Bronchial smooth muscle cell (primary cell): ENCODE results near the gene TUBB2A. TPM values are rescaled to one million over a fixed set of nuclear protein-coding genes. Genes with fewer than 3 reads are reported as not detected.

Experiments used
- total RNA-seq: library from RNA; depleted of rRNA; stranded (reverse); fragments of >200 nt; gene quantifications from 2 replicates; pipeline ENCODE4 v1.2.1, GENCODE V29; 2014

The TUBB2A gene
- total RNA-seq = 27.7 and 44.1 TPM in 2 replicates

GRCh38 chr6:3157131-3157933 is at the start of gene TUBB2A:
Gene TUBB2A, minus strand, starts transcription at chr6:3157544. Its CDS starts 81 bp downstream, at chr6:3157463.

GRCh38 chr6:3118353-3119039 is 38.8 kb downstream of the TUBB2A start, which contains the start of gene BPHL:
Gene BPHL, plus strand, starts transcription at chr6:3118711. Its CDS starts 30 bp downstream, at chr6:3118741.

Other genes starting within 250 kb of the TUBB2A start
- gene SERPINB6, start 186.0 kb downstream of the TUBB2A start, total RNA-seq = 91.7 and 128 TPM in 2 replicates
- gene NQO2, start 157.7 kb downstream of the TUBB2A start, total RNA-seq = 20.5 and 23.6 TPM in 2 replicates
- gene RIPK1, start 89.0 kb downstream of the TUBB2A start, total RNA-seq = 16.4 and 22.0 TPM in 2 replicates
- 16.6 and 16.7 TPM in 2 replicates for gene BPHL, start 38.8 kb downstream of the TUBB2A start, total RNA-seq
- 0.79 and 2.2 TPM in 2 replicates for gene TUBB2B, start 70.1 kb upstream of the TUBB2A start, total RNA-seq
- 33.6 and 39.5 TPM in 2 replicates for gene PSMG4, start 101.4 kb upstream of the TUBB2A start, total RNA-seq